Transverse colon (tissue), 4 donors: ENCODE data around the gene EMP2. TPM values are rescaled to one million over a fixed set of nuclear protein-coding genes. Genes with fewer than 3 reads are reported as not detected.
"Not testable (repeated sequence)": the region's sequence is repeated elsewhere in the genome, so short reads cannot be mapped to it uniquely, and the experiment has no call there.

Experiments used
- DNase-seq: peaks from one replicate; pipeline ENCODE4 v3.0.0-alpha.2; 2019
- H3K27ac ChIP-seq, 4 donors: fragments of 200-600 bp; sonication (generic); 2 replicates each; pipeline ENCODE4 v1.5.1; 2016 to 2018; ENCODE audit warnings: inconsistent platforms in 4 of 4
- H3K27me3 ChIP-seq: fragments of 200-600 bp; sonication (generic); 2 replicates; pipeline ENCODE4 v1.5.1; 2017; ENCODE audit warnings: inconsistent platforms
- H3K36me3 ChIP-seq, 4 donors: fragments of 200-600 bp; sonication (generic); 2 replicates each; pipeline ENCODE4 v1.5.1; 2017 to 2019; ENCODE audit warnings: inconsistent platforms in 4 of 4
- H3K4me1 ChIP-seq, 4 donors: fragments of 200-600 bp; sonication (generic); 2 replicates each; pipeline ENCODE4 v1.5.1; 2017 to 2020; ENCODE audit warnings: inconsistent platforms in 4 of 4
- H3K4me3 ChIP-seq, 4 donors: fragments of 200-600 bp; sonication (generic); 1 replicate in 1 of 4; 2 replicates in 3 of 4; pipeline versions ENCODE4 v1.5.1 to v1.6.1; 2017 to 2019; ENCODE audit warnings: inconsistent platforms in 4 of 4
- H3K9me3 ChIP-seq, 2 donors: fragments of 200-600 bp; sonication (generic); 2 replicates each; pipeline ENCODE4 v1.5.1; 2017 to 2019; ENCODE audit warnings: inconsistent platforms in 2 of 2
- EP300 ChIP-seq: sonication (generic); formaldehyde crosslinking; IDR thresholded peaks from one replicate; pipeline ENCODE4 v1.6.1; 2017; ENCODE audit warnings: antibody characterized with exemption, low read depth
- POLR2A ChIP-seq: fragments of 450-650 bp; IDR thresholded peaks from one replicate; pipeline ENCODE4 v1.6.1; 2016; ENCODE audit warnings: antibody characterized with exemption, mild to moderate bottlenecking, moderate library complexity
- POLR2AphosphoS5 ChIP-seq, 3 donors: sonication (generic); formaldehyde crosslinking; IDR thresholded peaks; one replicate each; pipeline ENCODE4 v1.6.1; 2016; ENCODE audit warnings: antibody characterized with exemption in 3 of 3
- WGBS, 2 donors: methylation state at CpG; one replicate each; pipeline ENCODE4 v1.1.5; 2018; ENCODE audit warnings: low coverage in 1 of 2; 5-methylcytosine and 5-hydroxymethylcytosine counted together
- in situ Hi-C, 4 donors: fragments of 200-750 bp; cut with MboI; loops; one replicate each; pipeline versions ENCODE4 v1.15.0 to v1.15.1; 2017; ENCODE audit warnings: low sequenced_read_pairs in 3 of 4, low pct_ligation_motif_present in 1 of 4, low pct_unique_long_range_greater_than_20kb in 1 of 4
- intact Hi-C: fragments of 100-400 bp; cut with DNase I; formaldehyde crosslinking; loops from one replicate; pipeline ENCODE4 v1.15.1; 2023; ENCODE audit warnings: low total_unique reads
- total RNA-seq, 4 donors: library from RNA; depleted of rRNA; stranded (reverse); fragments of >200 nt; gene quantifications; one replicate each; pipeline ENCODE4 v1.1.0, GENCODE V29; 2016
- TF ChIP-seq, protein P1 (sequence below), 5 experiments: fragments of 200-600 bp in 3 of 5; fragments of 450-650 bp in 2 of 5; sonication (generic) in 3 of 5; IDR thresholded peaks; 1 replicate in 2 of 5; 2 replicates in 3 of 5; pipeline ENCODE4 v1.5.1; 2016 to 2017; ENCODE audit warnings: antibody characterized with exemption in 5 of 5, inconsistent platforms in 3 of 5, mild to moderate bottlenecking in 2 of 5, moderate library complexity in 1 of 5

Gene EMP2
- total RNA-seq, 4 donors from 2014 or later: 22.1 to 51.0 (median 40.2) TPM

DNA sequence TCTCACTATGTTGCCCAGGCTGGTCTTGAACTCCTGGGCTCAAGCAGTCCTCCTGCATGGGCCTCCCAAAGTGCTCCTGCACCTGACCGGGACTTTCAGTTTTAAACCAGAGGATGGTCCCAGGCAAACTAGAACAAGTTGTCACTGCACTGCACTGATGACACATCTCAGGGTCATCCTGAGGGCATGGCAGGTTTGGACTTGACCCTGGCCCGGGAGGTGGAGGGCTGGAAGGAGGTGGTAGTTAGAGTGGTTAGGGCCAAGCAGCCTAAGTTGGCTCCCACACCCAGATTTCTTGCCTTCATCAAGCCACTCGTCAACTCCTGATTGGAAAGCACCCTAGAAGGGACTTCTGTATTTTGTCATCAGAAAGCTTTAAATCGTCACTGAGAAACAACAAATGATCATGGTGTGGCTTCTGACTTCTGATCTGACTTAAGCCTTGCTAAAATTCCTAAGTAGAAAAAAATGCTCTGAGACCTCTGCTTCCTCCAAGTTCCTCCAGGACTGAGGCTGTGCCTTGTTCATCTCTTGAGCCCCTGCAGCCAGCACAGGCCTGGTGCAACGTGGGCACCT lies 43.5 kb downstream of the EMP2 start:
- in situ Hi-C loops: loop anchor here in 1 of 4 donors (25.0 kb wide), 1 partner anchor 375 kb away; no protein-coding TSS in a partner anchor
- Histone ChIP-seq H3K9me3 (no peaks in the 10 kb centered on the region), H3K4me3 (no peak overlapping the region), H3K36me3 (peaks cover 0 to 15% (median 5%) of the 10 kb centered on the region in 4 donors), H3K27me3 (no peaks in the 10 kb centered on the region), H3K4me1 (no peaks in the 10 kb centered on the region), H3K27ac (no peak overlapping the region)
- intact Hi-C loops: no loop called here
- WGBS, 2 donors: 76% methylated on average over 5 of the region's 5 CpGs; no CpG with 5 or more reads in 1 of the 2 donors
- DNase-seq: no peak
- TF ChIP-seq POLR2A (no peak), EP300 (no peak), POLR2AphosphoS5 (IDR thresholded peaks at IDR 0.05) (no peak)
- TF ChIP-seq, protein P1, sequence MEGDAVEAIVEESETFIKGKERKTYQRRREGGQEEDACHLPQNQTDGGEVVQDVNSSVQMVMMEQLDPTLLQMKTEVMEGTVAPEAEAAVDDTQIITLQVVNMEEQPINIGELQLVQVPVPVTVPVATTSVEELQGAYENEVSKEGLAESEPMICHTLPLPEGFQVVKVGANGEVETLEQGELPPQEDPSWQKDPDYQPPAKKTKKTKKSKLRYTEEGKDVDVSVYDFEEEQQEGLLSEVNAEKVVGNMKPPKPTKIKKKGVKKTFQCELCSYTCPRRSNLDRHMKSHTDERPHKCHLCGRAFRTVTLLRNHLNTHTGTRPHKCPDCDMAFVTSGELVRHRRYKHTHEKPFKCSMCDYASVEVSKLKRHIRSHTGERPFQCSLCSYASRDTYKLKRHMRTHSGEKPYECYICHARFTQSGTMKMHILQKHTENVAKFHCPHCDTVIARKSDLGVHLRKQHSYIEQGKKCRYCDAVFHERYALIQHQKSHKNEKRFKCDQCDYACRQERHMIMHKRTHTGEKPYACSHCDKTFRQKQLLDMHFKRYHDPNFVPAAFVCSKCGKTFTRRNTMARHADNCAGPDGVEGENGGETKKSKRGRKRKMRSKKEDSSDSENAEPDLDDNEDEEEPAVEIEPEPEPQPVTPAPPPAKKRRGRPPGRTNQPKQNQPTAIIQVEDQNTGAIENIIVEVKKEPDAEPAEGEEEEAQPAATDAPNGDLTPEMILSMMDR (IDR thresholded peaks at IDR 0.05): no peak

DNA sequence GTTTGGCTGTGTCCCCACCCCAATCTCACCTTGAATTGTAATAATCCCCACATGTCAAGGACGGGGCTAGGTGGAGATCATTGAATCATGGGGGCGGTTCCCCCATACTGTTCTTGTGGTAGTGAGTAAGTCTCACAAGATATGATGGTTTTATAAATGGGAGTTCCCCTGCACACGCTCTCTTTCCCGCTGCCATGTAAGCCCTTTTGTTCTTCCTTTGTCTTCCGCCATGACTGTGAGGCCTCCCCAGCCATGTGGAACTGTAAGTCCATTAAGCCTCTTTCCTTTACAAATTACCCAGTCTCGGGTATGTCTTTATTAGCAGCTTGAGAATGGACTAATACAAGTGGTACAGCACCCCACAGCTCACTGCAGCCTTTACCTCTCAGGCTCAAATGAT lies 44.1 kb downstream of the EMP2 start:
- H3K4me3 ChIP-seq, H3K9me3 ChIP-seq, DNase-seq, H3K27ac ChIP-seq, H3K4me1 ChIP-seq, H3K27me3 ChIP-seq, intact Hi-C loops: not testable (repeated sequence)
- 79 to 90% methylated on average over 2 to 6 of the region's 6 CpGs for WGBS, 2 donors
- H3K36me3 ChIP-seq: peaks cover 0 to 15% (median 5%) of the 10 kb centered on the region in 4 donors
- in situ Hi-C loops: loop anchor here in 1 of 4 donors (25.0 kb wide), 1 partner anchor 376 kb away; no protein-coding TSS in a partner anchor

DNA sequence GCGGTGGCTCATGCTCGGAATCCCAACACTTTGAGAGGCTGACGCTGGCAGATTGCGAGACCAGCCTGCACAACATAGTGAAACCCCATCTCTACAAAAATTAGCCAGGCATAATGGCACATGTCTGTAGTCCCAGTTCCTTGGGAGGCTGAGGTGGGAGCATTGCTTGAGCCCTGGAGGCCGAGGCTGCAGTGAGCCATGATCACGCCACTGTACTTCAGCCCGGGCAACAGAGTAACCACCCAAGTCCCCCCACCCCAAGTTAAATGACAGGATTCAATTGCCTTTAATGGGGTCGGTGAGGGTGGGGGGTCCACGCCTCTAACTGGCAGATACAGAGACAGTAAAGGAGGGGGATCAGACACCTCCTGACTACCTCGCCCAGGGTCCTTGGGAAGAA lies 44.9 kb downstream of the EMP2 start:
- TF ChIP-seq, protein P1 (IDR thresholded peaks at IDR 0.05): no peak
- TF ChIP-seq POLR2A (no peak), POLR2AphosphoS5 (IDR thresholded peaks at IDR 0.05) (no peak), EP300 (no peak)
- H3K27me3 ChIP-seq: no peaks in the 10 kb centered on the region
- intact Hi-C loops: no loop called here
- DNase-seq: no peak
- H3K4me3 ChIP-seq: no peak overlapping the region
- in situ Hi-C loops: loop anchor here in 1 of 4 donors (25.0 kb wide), 1 partner anchor 377 kb away; no protein-coding TSS in a partner anchor
- no peaks in the 10 kb centered on the region for H3K9me3 ChIP-seq
- H3K4me1 ChIP-seq: no peaks in the 10 kb centered on the region
- WGBS, 2 donors: 89 to 97% methylated on average over 3 to 10 of the region's 10 CpGs
- no peak overlapping the region for H3K27ac ChIP-seq
- H3K36me3 ChIP-seq: peaks cover 0 to 15% (median 5%) of the 10 kb centered on the region in 4 donors

DNA sequence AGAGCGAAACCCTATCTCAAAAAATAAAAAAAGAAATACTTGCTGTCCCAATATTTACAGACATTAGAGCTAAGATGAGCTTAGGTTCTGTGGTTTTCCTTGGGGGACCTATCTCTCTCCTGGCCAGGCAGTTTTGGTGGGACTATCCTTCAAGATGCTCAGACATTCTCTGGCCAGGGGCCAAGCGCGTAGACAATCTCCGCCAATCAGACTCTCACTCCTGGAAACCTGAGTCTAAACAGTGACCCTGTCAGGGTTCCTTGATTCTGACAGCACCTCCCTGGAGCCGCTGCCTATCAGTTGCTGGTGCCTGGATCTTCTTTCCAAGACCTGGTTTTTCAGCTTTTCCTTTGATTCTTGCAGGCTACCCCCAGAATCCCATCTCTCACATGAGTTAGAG lies 45.6 kb downstream of the EMP2 start:
- H3K27me3 ChIP-seq: no peaks in the 10 kb centered on the region
- in situ Hi-C loops: loop anchor here in 1 of 4 donors (25.0 kb wide), 1 partner anchor 378 kb away; no protein-coding TSS in a partner anchor
- H3K4me1 ChIP-seq: no peaks in the 10 kb centered on the region
- 86 to 96% methylated on average over 1 to 5 of the region's 5 CpGs for WGBS, 2 donors
- H3K4me3 ChIP-seq: no peak overlapping the region
- DNase-seq: no peak
- TF ChIP-seq POLR2A: no peak
- TF ChIP-seq EP300: no peak
- TF ChIP-seq, protein P1 (IDR thresholded peaks at IDR 0.05): no peak
- TF ChIP-seq POLR2AphosphoS5 (IDR thresholded peaks at IDR 0.05): no peak
- intact Hi-C loops: no loop called here
- H3K9me3 ChIP-seq: no peaks in the 10 kb centered on the region
- no peak overlapping the region for H3K27ac ChIP-seq
- H3K36me3 ChIP-seq: peaks cover 0 to 15% (median 5%) of the 10 kb centered on the region in 4 donors

DNA sequence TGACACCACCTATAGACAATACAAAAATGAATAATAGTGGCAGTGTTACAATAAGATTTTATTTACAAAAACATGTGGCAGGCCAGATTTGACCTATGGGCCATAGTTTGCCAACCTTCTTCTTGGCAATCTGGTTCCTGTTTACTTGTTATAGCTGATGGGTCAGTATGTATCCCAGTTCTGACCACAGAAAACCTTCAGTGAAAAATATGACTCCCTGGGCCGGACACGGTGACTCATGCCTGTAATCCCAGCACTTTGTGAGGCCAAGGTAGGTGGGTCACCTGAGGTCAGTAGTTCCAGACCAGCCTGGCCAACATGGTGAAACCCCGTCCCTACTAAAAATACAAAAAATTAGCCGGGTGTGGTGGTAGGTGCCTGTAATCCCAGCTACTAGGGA lies 46.8 kb downstream of the EMP2 start:
- WGBS, 2 donors: 60 to 75% methylated on average over 1 to 4 of the region's 4 CpGs
- H3K4me3 ChIP-seq, H3K9me3 ChIP-seq, DNase-seq, intact Hi-C loops, H3K27me3 ChIP-seq, H3K4me1 ChIP-seq, H3K27ac ChIP-seq: not testable (repeated sequence)
- peaks cover 0 to 15% (median 5%) of the 10 kb centered on the region in 4 donors for H3K36me3 ChIP-seq
- in situ Hi-C loops: loop anchor here in 1 of 4 donors (25.0 kb wide), 1 partner anchor 379 kb away; no protein-coding TSS in a partner anchor
